Measurements from ENCODE around the gene TSHZ3.

The TSHZ3 gene

DNA sequence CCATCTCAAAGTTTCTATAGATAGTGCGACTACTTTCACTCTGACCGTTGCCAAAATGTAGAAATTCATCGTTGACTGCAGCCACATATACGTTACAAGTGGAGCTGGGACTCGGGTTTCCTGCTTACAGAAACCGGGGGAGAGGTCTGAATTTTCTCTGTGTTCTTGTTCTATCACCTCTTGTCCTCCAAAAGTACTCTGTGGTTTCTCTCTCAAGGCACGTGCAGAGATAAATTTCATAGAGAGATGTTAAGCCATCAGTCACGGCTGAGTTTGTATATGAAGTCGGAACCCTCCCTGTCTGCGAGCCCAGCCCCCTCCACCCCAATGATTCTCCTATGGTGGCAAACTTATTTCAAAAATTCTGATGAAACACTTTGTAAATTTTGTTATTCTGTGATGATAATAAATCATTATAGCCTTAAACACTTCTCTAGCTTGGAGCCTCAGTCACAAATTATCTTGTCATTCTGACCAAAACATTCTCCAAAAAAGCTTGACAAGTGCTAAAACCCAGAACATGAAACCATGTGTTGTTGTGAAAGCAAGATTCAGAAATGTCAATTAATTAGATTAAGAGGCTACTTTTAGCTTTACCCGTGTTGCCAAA, 87.5 kb downstream of the TSHZ3 start:
- no peak for DNase-seq

DNA sequence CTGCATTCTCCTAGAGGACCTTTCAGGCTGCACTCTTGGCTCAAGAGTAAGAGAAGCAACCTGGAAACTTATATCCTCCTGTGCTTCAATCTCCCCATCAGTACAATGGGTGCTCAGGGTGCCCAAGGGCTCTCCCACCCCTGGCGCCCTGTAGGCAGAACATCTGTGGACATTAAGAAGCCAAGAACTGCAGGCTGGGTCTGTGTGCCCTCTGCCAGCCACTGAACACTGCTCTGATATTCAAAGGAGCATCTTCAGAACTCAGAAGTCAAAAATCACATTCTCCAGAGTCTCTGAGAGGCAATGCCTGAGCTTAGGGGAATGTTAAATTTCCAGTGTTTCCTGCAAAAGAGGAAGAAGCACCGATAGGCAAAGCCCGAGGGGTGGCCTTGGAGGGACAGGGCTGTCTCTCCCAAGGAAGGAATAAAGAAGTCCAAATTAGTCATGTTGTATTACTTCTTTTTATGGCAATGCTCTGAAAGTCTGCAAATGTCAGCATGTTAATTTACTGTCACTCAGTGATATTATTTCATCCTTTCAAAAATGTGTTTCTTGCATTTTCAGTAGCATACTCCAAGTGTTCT, 88.1 kb downstream of the TSHZ3 start:
- DNase-seq = no peak

DNA sequence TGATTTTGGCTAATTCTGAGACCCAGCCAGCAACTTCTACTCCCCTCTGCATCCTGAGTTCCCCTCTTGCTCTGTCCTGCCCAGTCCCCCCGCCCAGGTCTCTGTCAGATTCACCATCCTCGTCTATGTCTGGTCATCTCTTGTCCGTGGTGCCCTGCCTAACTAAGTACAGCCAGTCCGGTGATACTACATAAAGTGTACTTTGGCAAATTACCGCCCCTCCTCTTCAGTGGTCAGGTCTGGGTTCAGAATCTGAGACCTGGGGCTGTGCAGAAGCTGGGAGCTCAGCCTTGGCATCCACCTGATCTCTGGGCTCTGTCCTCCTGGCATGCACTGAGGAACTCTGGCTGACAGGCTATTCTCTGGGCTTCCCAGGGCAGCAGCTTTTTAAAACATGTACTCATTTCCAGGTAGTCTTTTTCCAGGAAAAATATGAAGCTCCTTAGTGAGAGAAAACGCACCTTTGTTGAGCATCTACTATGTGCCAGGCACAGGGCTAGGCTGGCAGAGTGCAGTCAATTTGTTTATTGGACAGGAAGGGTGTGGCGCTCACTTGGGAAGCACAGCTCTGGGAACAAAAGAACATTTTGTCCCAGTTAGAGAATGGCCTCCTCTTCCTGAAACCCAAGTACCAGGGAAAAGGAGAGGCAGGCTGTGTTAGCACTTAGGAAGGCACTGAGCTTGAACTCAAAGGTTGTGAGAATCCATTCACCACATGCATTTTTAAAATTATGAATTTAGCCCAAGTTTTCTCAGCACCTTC, 88.9 kb downstream of the TSHZ3 start:
- DNase-seq = no peak

DNA sequence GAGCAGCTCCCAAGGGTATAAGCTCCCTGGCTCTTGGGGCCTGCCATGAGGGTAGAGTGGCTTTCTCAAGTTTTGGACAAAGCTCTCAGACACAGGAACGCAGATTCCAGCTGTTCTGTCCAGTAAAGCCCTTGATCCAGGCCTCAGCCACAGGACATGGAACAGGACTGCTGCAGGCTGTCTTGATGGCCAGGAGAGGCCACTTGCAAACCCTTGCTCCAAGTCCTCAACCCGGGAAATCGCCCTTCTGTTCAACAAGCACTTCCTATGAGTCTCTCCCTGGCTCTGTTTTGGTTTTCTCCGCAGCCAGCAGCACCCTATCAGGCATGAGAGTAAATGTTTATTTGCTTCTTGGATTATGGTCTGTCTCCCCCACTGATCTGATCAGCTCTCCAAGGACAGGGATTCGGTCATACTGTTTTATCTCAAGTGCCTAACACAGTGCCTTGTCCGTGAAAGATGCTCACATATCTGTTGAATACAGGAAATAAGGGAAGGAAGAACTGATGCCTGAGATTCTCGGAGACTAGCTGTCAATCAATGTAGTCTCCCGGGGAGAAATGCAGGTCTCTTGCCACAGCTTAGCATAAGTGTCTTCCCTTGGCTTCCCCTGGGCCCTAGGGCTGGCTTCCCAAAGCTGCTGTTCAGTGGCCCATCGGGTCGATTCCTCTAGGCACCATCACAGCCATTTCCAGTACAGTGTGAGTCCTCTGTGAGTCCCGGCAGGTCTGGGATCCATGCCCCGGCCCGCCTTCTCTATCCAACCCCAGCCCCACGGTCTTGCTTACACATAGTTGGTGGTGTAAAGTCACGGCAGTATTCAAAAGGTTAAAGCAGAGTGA, 90.8 kb downstream of the TSHZ3 start:
- DNase-seq = no peak

DNA sequence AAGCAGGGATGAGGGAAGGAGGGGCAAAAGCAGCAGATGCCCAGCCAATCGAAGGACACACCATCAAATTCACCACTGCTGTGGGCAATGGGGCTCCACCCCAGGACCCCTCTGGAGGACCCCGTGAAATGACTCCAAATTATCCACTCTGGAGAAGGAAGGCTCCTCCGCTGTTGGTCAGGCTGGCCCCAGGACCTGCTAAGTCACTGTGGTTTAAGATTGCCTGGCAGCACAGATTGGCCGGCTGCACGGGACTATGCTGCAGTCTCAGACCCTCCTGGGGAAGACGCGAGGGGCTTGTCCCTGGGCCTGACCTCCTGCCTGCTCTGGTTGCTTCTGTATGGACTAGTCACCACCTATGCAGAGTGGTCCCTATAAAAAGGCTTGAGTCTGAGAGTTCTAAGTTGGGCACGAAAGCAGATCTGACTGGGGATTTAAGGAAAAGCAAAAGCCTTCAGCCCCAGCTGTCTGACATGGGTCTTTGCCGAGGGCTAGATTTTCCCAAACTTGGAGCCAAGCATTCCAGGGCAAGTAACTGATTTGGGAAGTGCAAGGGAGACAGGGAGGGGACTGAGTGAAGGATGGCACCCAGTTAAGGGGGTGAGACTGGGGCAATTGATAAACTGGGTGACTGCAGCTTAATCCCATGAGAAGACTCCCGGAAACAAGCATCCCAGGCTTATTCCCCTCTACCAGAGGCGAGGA, 91.7 kb downstream of the TSHZ3 start:
- no peak for DNase-seq

DNA sequence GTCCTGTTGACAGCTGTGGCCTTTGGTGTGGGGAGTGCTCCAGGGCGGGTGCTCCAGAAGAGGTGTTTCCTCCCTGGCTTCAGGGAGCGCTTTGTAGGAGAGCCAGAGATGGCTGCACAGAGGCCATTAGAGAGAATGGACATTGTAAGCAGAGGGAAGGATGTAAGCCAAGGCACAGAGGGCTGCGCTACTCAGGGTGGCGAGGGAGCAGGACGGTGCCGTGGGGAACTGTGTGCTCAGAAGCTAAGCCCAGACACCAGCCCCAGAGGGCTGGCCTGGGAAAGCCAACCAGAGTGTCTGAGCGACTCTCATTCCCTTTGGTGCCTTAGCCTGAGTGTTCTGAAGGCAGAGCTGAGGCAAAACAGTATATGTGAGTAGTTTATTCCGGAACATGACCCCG, 92.2 kb downstream of the TSHZ3 start:
- DNase-seq = no peak

DNA sequence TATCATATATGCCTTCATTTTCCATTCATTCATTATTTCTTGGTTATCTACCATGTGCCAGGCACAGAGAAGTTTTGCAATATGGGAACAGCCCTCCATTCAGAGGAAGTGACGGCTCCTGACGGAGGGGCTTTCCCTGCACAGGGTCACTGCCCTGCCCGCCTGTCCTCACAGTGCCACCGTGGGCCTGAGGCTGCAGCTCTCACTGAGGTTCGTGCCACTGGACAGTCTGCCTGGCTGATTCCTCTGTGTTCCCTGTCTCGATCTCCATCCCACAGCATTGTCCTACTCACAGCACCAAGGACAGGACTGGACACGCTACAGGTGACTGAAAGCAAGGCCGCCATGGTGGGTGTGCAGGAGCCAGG, 92.7 kb downstream of the TSHZ3 start:
- no peak for DNase-seq

DNA sequence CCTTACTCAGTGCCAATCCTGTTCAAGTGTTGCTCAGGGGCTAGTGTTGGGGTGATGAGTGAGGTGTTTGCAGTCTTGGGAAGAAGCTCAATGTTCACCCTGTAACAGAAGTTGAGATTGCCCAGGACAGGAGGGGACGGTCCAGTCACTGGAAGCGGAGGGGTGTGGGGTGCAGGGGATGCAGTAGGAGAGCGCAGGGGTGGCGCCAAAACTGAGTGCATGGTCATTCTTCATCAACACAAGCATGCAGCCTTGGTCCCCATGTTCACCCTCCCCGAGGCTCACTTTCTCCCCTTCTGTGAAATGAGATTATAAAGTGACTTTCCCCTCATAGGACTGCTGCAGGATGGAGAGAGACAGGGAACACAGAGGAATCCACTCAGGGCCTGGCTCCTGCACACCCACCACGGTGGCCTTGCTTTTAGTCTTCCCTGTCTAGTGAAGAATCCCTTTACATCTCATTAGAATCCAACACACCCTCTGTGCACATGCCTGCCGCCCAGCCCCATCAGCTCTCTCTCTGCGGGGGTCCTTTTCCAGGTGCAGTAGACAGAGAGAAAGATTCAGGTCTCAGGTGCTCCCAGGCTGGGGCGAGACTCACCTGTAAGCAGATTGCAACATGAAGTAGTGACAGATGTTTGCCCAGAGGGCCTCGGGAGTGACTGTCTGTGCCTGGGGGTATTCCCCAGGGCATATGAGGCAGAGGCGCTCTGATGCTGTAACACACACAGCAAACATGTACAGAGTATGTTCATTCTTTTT, 93.2 kb downstream of the TSHZ3 start:
- DNase-seq = no peak

DNA sequence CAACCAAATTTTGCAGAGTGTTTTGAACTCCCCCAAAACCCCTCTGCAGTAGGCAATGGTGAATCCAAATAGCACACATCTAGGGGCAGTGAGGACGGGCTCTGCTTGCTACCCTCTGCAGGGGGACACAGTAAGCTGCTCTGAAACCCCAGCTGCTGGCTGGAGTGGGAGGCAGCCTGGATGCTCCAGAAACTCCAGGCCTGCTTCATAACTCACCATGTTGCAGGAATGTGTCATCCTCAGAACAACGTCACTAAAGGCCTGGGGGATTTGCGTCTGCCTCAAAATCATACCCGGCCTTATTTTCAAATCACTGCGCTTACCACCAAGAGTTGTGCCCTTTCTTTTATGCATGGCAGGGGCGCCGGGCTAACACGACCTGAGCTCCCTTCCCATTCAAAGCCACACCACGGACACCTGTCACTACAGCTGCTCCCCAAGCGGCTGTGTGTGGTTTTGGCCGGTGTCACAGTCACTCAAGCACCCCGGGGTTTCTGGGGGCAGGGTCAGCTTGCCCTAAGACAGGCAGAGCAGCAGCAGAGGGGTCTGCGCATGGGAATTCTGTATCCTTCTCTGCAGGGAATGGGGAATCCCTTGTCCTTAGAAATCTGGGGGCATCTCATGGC, 93.9 kb downstream of the TSHZ3 start:
- no peak for DNase-seq

DNA sequence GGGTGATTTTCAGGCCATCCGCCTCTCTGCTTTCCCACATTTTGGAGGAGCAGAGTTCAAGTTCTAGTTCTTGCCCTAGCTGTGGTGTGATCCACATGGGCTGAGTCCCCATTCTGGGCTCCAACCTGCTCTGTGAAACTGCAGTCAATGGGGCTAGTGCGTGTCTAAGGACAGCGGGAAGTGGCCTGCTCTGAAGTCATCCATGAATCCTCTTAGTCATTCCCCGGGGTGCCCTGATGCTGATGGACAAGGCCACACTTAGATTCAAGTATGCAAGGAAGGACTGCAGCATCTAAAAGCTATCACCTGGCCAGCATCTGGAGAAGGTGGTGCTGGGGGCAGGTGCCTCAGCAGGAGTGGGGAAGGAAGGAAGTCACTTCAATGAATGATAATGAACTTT, 94.6 kb downstream of the TSHZ3 start:
- DNase-seq = no peak

DNA sequence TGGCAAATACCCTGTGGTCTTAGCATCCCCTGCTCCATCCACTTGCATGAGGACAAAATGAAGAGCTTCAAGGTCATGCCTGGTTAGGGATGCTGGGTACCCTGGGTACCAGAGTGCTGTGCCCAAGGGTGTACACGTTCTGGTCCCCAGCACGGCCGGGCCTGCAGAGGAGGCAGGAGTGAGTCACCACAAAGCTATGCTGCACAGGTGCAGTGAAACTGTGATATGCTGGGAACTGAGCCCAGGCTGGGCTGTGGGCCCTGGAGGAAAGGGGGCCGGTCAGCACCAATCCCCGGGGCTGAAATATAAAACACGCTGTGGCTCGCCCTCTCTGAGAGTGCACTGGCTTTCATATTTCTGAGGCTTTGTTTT, 95.1 kb downstream of the TSHZ3 start:
- DNase-seq = no peak

DNA sequence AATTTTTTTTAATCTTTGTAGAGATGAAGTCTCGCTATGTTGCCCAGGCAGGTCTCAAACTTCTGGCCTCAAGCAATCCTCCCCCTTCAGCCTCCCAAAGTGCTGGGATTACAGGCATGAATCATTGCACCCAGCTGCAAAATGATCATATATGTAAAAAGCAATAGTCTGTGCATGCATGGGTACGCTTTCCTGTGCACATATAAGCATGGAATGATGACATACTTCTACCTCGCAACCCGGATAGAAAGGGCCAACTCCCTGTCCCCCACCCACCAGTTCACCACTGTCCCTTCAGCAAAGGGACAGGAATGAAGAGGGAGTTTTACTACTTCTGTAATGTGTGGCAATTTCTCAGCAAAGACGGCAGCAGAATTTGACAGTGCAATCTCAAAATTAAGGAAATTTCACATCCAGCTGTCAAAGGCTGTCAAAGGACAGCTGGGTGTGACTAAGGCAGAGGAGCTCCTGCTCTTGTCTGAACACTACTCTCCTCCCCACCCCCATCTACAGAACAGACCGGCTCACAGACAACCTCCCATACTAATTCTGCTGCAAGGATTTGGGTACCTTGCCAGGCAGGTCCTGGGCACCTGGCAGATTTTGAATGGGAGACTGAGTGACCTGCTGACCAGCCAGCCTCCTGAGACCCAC, 95.6 kb downstream of the TSHZ3 start:
- no peak for DNase-seq

DNA sequence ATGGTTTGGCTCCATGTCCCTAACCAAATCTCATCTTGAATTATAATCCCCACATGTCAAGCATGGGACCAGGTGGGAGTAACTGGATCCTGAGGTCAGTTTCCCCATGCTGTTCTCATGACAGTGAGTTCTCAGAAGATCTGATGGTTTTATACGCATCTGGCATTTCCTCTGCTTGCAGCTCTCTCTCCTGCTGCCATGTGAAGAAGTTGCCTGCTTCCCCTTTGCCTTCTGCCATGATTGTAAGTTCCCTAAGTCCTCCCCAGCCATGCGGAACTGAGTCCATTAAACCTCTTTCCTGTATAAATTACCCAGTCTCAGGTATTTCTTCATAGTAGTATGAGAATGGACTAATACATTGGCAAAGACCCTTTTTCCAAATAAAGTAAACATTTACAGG, 96.8 kb downstream of the TSHZ3 start:
- DNase-seq = no peak

DNA sequence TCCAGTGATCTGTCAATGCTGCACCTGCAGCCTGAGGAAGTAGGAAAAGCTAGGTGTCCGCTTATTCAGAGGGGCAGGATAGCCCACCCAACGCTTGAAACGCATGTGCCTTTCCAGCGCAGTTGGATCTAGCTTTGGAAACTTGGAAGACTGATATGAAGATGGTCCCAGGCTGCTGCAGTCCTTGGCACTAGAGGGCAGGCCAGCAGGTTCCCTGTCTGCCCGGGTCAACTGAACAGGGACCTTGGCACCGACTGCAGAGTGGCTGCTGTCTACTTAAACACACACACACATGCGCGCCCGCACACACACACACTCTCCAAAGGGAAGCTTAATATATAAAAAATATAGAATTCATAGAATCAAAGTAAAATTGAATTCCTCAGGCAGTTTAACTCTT, 100.0 kb downstream of the TSHZ3 start:
- no peak for DNase-seq

DNA sequence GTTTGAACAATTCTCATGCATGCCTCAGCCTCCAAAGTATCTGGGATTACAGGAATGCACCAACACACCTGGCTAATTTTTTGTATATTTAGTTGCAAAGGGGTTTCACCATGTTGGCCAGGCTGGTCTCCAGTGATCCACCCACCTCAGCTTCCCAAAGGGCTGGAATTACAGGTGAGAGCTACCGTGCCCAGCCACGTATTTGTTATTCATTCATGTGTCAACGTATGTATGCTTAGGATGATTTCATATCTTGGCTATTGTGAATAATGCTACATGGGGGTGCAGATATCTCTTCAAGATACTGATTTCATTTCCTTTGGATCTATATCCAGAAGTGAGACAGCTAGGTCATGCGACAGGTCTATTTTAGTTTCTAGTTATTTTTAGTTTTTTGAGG, 113.4 kb downstream of the TSHZ3 start:
- no peak for DNase-seq

DNA sequence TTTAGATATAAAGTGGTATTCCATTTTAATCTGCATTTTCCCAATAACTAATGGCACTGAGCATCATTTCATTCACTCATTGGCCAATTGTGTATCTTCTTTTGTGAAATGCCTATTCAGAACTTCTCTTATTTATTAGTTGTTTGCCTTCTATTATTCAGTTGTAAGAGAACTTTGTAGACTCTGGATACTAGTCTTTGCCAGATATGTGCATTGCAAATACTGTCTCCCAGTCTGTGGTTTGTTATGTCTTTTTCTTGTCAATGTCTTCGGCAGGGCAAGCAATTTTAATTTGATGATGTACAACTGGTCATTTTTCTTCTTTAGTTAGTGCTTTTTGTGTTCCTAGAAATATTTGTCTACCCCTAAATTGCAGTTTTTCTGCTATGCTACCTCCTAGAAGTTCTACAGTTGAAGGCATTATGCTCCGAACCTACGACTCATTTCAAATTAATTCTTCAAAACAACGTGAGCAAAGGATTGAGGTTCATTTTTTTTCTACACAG, 115.9 kb downstream of the TSHZ3 start:
- DNase-seq = no peak

DNA sequence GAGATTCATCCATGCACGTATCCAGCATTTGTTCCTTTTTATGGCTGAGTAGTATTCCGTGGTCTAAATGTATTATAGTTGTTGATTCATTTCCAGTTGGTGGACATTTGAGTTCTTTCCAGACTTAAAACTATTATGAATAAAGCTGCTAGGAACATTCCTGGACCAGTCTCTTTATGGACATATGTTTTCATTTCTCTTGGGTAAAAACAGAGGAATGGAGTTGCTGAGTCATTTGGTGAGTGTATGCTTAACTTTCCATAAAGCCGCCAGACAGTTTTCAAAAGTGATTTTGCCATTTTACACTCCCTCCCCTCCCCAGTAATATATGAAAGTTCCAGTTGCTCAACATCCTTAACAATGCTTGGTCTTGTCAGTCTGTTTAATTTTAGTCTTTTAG, 116.4 kb downstream of the TSHZ3 start:
- DNase-seq = no peak

DNA sequence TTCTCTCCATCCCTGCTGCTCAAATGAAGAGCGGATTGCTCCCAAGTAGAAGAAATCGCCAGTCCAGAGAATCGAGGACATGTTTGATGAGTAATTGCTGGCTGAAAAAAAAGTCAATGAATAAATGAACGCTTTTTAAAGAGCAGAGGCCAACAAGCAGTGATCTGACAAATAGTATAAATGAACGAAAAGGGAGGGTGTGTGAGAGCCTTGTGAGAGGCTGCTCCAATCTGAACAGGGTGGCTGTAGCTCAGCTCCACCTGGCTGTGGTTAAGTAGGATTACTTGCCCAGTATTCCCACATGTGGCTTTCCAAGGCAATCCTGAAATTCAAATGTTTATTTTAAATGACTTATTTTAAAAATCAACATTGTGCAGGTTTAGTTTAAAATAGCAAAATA, 117.1 kb downstream of the TSHZ3 start:
- DNase-seq = no peak

DNA sequence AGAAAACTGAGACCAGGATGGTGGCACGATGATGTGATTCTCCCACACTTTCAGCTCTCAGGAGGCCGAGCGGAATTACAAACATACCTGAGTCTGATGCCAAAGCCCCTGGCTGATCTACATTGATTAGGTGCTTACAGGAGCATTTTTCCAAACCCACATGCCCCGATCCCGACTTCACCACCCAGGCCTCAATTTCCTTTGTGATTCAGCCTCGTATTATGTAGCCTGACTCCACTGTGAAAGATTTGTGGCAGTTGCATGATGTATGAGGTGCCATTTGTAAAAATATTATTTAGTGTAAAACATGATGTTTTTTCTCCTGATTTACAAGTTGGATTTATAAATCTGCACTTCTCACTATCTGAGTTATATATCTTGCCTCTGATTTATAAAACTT, 118.0 kb downstream of the TSHZ3 start:
- DNase-seq = no peak

DNA sequence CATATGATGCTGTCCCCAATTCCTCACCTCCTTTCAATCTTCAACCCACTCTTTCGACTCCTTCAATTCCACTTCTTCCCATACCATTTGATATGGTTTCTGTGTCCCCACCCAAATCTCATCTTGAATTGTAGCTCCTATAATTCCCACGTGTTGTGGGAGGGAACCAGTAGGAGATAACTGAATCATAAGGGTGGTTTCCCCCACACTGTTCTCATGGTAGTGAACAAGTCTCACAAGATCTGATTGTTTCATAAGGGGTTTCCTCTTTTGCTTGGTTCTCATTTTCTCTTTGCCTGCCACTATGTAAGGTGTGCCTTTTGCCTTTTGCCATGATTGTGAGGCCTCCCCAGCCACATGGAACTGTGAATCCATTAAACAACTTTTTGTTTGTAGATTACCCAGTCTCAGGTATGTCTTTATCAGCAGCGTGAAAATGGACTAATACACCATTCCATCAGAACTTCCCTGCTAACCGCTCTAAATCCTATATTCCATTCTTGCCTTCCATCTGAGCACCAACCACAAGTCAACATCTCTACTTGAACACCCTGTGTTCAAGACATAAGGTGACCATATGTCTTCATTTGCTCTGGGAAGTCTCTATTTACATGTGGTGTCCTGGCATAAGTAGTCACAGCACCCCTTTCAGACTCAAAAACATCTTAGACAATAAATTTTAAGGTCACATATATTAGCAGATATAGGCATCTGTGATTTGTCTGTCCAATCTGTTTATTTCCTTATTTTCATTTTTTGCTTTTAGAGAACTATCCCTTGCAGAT, 122.9 kb downstream of the TSHZ3 start:
- DNase-seq = no peak

All from central memory CD4-positive, alpha-beta T cell (primary cell).